Breast epithelium (tissue), 3 donors: ENCODE data around the gene FBL.

Experiments used
- CTCF ChIP-seq, 3 donors: fragments of 450-650 bp; IDR thresholded peaks; one replicate each; pipeline ENCODE4 v1.5.1; 2016 to 2017; ENCODE audit warnings: antibody characterized with exemption in 3 of 3, mild to moderate bottlenecking in 3 of 3, moderate library complexity in 3 of 3
- POLR2A ChIP-seq: fragments of 450-650 bp; IDR thresholded peaks from one replicate; pipeline ENCODE4 v1.6.1; 2016; ENCODE audit warnings: antibody characterized with exemption, mild to moderate bottlenecking, moderate library complexity
- POLR2AphosphoS5 ChIP-seq, 3 donors: sonication (generic); formaldehyde crosslinking; IDR thresholded peaks; one replicate each; pipeline ENCODE4 v1.6.1; 2017; ENCODE audit warnings: antibody characterized with exemption in 3 of 3

- no peak for TF ChIP-seq POLR2A
- no peak for TF ChIP-seq POLR2AphosphoS5 (IDR thresholded peaks at IDR 0.05)
- no peak for TF ChIP-seq CTCF (IDR thresholded peaks at IDR 0.05)
Measured at GRCh38 chr19:39823686-39824085, 22.5 kb downstream of the FBL start.
